Nephron progenitor cell (in vitro differentiated cells): Measurements from ENCODE around the gene ASAH2.

Experiments
- DNase-seq: peaks from one replicate; pipeline ENCODE4 v3.0.0; 2021
- H3K27ac Mint-ChIP-seq: 2 replicates; pipeline ENCODE4 v1.8.0; 2021; ENCODE audit warnings: mild to moderate bottlenecking, moderate library complexity, mixed read lengths
- H3K27me3 Mint-ChIP-seq: 2 replicates; pipeline ENCODE4 v1.8.0; 2021; ENCODE audit warnings: mild to moderate bottlenecking, low read depth, mixed read lengths; ENCODE audit not compliant: poor library complexity
- H3K36me3 Mint-ChIP-seq: 2 replicates; pipeline ENCODE4 v1.8.0; 2021; ENCODE audit warnings: low read depth, mixed read lengths
- H3K4me1 Mint-ChIP-seq: 2 replicates; pipeline ENCODE4 v1.8.0; 2021; ENCODE audit warnings: mixed read lengths
- H3K4me3 Mint-ChIP-seq: 2 replicates; pipeline ENCODE4 v1.8.0; 2021; ENCODE audit warnings: mild to moderate bottlenecking, moderate library complexity, mixed read lengths
- H3K9me3 Mint-ChIP-seq: 2 replicates; pipeline ENCODE4 v1.8.0; 2021; ENCODE audit warnings: mild to moderate bottlenecking, moderate library complexity, mixed read lengths
- CTCF ChIP-seq: fragments of 200-600 bp; sonication (generic); IDR thresholded peaks from 2 replicates; pipeline ENCODE4 v1.5.0; 2021; ENCODE audit warnings: antibody characterized with exemption

Gene ASAH2

GRCh38 chr10:50251394-50251793 lies at the start of gene ASAH2:
TSS of gene ASAH2 (minus strand) at chr10:50251516. CDS start at chr10:50248610, 2,906 bp downstream.
- TF ChIP-seq CTCF, result no peak
- Mint-ChIP-seq H3K4me1 (no peaks in the 10 kb centered on the region), H3K4me3 (no peak within 1 kb of the TSS), H3K27ac (no peak within 1 kb of the TSS), H3K9me3 (no peaks in the 10 kb centered on the region), H3K36me3 (no peaks in the 10 kb centered on the region), H3K27me3 (peaks cover 13% of the 10 kb centered on the region)
- DNase-seq, result no peak

- H3K36me3 Mint-ChIP-seq, result no peaks in the 10 kb centered on the region
- no peaks in the 10 kb centered on the region for H3K27me3 Mint-ChIP-seq
- H3K4me3 Mint-ChIP-seq, result no peak overlapping the region
- no peak for TF ChIP-seq CTCF
- no peak overlapping the region for H3K27ac Mint-ChIP-seq
- peaks cover 6% of the 10 kb centered on the region for H3K4me1 Mint-ChIP-seq
- peaks cover 30% of the 10 kb centered on the region for H3K9me3 Mint-ChIP-seq
- DNase-seq, result no peak
These were observed 48.8 kb upstream of the ASAH2 start for GRCh38 chr10:50299948-50300669.

GRCh38 chr10:50295367-50295766 lies 44.1 kb upstream of the ASAH2 start:
- Mint-ChIP-seq H3K4me3 (no peak overlapping the region), H3K27ac (no peak overlapping the region), H3K4me1 (no peaks in the 10 kb centered on the region), H3K27me3 (peaks cover 7% of the 10 kb centered on the region), H3K9me3 (peaks cover 30% of the 10 kb centered on the region), H3K36me3 (no peaks in the 10 kb centered on the region)
- no peak for TF ChIP-seq CTCF
- DNase-seq, result no peak

GRCh38 chr10:50294582-50294981 lies 43.3 kb upstream of the ASAH2 start:
- H3K4me1 Mint-ChIP-seq, result no peaks in the 10 kb centered on the region
- no peak for TF ChIP-seq CTCF
- peaks cover 30% of the 10 kb centered on the region for H3K9me3 Mint-ChIP-seq
- H3K27ac Mint-ChIP-seq, result no peak overlapping the region
- H3K4me3 Mint-ChIP-seq, result no peak overlapping the region
- H3K27me3 Mint-ChIP-seq, result peaks cover 7% of the 10 kb centered on the region
- no peaks in the 10 kb centered on the region for H3K36me3 Mint-ChIP-seq
- DNase-seq, result no peak

GRCh38 chr10:50293513-50294313 lies 42.4 kb upstream of the ASAH2 start:
- TF ChIP-seq CTCF, result no peak
- Mint-ChIP-seq H3K4me3 (no peak overlapping the region), H3K4me1 (no peaks in the 10 kb centered on the region), H3K9me3 (peaks cover 23% of the 10 kb centered on the region), H3K36me3 (no peaks in the 10 kb centered on the region), H3K27ac (no peak overlapping the region), H3K27me3 (peaks cover 7% of the 10 kb centered on the region)
- no peak for DNase-seq
